Loucy (cell line): ENCODE results near the gene KLK12.

Experiments
- EZH2phosphoT487 ChIP-seq: fragments of 200-600 bp; IDR thresholded peaks from 2 replicates; pipeline ENCODE4 v1.6.1; 2018; ENCODE audit warnings: antibody characterized with exemption, mild to moderate bottlenecking, moderate library complexity, borderline replicate concordance
- TF ChIP-seq, protein P1 (sequence below): fragments of 200-600 bp; sonication (generic); conservative IDR thresholded peaks from 2 replicates; pipeline ENCODE4 v1.5.1; 2014; ENCODE audit warnings: mild to moderate bottlenecking, antibody characterized with exemption, low read length

DNA sequence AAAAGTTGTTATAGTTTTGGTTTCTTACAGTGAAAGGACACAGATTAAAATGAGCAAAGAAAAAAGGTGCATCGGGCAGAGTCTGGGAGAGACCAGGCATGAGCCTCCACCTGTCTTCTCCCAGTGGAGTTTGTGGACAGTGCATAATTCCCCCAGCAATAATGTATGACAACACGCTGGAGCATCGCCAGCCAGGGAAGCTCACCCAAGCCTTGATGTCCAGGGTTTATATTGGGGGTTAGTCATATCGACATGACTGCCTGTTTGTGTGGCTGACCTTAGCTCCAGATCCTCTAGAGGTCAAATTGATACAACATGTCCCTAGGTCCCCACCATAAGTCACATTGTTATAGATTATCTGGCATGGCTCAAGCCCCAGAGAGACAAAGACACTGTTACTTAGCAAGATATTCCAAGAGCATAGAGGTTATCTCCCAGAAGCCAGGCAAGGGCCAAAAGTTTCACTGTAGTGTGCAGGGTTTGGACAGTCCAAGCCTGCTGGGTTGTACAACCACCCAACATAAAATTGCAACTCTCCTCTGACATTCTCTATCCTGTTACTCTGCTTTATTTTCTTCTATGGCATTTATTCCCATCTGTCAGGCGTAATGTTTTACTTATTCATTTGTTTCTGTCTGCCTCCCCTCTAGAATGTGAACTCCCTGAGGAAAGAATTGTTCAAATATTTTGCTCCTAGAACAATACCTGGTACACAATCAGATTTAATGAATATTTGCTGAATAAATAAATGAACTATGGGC, 35.7 kb upstream of the KLK12 start:
- no peak for TF ChIP-seq EZH2phosphoT487
- TF ChIP-seq, protein P1, sequence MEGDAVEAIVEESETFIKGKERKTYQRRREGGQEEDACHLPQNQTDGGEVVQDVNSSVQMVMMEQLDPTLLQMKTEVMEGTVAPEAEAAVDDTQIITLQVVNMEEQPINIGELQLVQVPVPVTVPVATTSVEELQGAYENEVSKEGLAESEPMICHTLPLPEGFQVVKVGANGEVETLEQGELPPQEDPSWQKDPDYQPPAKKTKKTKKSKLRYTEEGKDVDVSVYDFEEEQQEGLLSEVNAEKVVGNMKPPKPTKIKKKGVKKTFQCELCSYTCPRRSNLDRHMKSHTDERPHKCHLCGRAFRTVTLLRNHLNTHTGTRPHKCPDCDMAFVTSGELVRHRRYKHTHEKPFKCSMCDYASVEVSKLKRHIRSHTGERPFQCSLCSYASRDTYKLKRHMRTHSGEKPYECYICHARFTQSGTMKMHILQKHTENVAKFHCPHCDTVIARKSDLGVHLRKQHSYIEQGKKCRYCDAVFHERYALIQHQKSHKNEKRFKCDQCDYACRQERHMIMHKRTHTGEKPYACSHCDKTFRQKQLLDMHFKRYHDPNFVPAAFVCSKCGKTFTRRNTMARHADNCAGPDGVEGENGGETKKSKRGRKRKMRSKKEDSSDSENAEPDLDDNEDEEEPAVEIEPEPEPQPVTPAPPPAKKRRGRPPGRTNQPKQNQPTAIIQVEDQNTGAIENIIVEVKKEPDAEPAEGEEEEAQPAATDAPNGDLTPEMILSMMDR: no peak
